HG03342 (cell line): ENCODE measurements around the gene CTIF.

Source experiments
- ATAC-seq: cut with Tn5 transposase; IDR thresholded peaks from one replicate; pipeline ENCODE4 v1.9.1; 2021; ENCODE audit warnings: mild to moderate bottlenecking, moderate library complexity; ENCODE audit not compliant: unreplicated experiment

The CTIF gene

DNA sequence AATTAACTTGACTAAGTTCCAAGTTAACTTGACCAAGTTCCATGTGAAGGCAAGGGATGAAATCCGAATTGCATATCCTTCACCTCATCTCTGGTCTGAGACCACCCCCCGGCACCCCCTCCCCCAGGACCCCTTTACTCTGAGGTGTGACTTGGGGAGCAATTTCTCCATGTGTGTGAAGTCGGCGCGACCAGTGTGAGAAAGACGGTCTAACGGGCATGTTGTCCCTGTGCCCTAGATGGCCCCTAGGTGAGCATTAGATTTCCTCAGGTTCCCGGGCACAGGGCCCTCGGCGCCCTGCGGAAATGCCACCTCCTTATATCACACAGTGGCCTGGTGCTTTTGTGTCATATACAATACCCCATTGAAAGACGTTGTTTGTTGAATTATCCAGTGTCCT lies 137.1 kb downstream of the CTIF start:
- no peak for ATAC-seq

DNA sequence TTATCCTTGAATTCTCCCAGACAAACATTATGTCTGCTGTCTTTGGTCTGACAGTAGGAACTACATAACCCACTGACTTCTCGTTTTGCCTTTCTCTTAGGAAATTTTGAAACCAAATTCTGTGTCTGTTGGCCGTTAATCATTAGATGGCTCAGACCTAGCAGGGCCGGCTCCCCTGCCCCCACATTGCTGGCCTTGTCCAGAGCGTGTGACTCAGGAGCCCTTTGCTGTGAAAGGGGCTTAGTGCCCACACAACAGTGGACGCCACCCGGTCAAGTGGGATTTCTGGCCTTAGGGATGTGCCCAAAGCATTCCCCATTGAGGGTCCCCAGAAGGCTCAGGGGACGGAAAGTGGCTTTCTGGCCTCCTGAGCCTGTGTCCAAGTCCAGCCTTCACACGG lies 137.5 kb downstream of the CTIF start:
- ATAC-seq = no peak

DNA sequence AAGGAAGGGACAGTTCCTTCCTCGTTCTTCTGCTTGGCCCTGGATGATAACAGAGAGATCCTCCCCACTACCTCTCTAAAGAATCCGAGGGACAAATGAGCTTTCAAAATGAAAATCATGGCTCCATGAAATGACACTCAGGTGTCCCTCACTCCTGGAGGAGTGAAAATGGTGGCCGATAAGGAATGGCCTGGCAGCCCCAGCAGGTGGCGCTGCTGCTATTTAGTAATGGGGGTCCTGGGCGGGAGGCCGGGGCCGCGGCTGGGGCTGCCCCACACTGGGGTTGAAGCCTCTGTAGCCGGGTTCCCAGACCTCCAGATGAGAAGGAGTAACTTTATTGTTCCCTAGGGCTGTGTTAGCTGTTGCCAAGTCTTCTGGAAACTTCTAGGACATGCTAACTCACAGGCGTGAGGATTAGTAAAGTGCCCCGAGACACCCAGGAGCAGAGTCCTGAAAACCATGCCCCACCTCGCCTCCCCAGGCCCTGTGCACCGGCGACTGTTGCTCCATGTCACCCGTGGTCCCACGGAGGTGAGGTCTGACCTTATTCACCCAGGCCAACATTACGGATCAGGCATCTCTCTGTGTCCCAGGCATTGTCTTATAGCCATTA lies 138.0 kb downstream of the CTIF start:
- ATAC-seq = no peak

GRCh38 chr18:48678237-48679115 lies 139.6 kb downstream of the CTIF start:
- ATAC-seq = no peak

DNA sequence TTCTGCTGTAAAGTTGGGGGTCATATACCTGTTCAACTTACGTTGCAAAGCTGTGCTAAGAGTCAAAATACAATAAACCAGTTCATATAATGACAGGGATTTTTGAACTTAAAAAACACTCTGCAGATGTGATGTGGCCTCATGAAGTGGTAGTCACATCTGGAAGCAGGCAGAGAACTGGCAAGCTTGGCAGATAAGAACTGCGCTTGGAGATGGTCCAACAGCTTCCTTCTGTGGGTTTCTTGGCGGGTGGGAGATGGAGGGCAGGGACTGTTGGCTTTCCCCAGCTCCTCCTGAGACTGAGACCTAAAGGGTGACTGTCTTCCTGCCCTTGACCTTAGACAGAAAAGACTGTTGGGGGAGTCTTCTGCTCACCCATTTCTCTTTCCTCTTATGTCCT lies 140.4 kb downstream of the CTIF start:
- ATAC-seq = no peak

DNA sequence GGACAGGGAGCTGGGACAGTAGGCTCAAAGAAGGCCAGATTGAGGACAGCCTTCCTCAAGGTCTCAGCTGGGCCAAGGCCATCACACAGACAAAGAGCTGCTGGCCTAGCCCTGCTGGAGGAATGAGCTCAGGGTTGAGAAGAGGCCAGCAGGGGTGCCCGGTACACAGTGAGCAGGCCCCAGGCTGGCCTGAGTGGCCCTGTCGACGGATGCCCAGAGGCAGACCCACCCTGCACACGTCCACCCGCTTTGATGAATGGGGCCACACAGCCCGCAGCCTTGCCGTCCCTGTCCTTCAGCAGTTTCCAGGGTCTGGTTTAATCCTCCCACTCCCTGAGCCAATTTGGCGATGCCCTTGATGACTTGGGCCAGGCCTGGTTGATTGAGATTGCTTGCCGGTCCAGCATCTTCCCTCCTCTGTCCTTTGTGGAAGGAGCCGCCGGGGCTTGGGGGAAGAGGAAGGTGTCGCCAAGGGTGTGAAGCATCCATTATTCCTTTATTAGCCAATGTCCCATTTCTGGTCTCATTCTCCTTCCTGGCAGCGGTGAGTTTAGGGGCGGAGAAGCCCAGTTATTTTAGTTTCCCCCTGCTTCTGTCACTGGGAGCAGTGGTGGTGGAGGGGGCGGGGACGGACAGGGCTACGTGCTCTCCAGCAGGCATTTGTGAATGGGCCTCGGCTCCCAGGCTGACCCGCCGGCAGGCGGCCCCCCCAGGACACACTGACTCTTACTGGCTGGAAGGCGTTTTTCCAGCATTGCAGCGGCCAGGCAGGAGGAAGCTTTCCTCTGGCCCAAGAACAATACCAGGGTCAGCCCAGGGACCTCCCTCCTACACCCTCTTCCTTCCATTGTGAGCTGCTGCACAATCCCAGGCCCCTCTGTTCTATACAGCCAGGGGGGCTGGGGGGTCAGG lies 141.8 kb downstream of the CTIF start:
- ATAC-seq = no peak

DNA sequence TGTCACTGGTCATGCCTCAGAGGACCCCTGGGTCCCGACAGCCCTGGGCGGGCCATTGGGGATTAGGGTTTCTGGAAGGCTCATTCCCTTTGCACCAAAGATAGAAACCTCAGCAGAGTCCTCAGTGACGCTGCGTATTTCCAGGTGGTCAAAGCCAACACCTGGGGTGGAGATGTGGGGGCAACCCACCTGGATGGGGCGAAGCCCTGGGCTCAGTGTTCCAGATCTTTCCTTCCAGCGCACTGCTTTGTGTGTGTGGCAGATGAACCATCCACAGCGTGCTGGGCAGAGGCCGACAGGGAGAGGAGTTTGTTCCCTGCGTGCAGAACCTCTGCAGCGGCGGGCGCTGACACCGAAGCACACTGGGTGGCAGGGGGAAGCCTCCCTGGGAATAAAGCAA lies 143.9 kb downstream of the CTIF start:
- ATAC-seq = no peak

GRCh38 chr18:48683197-48683596 lies 144.4 kb downstream of the CTIF start:
- no peak for ATAC-seq

DNA sequence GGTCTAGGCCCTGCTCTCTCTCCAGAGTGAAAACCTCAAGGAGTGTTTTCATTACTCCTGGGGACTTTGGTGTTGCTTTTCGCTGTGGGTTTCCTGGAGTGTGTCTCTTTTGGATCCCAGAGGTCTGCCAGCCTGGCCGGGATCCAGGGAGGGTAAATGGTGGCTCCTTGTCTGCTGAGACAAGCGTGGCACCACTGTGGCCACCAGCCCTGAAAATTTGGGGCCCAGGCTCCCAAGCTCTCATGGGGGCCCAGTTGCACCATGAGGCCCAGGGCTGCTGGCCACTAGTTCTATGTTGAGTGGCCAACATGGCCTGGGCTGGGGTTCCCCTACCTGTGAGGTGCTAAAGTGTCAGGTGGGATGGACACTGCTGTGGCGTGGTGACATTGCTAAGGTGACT lies 144.8 kb downstream of the CTIF start:
- ATAC-seq = no peak

DNA sequence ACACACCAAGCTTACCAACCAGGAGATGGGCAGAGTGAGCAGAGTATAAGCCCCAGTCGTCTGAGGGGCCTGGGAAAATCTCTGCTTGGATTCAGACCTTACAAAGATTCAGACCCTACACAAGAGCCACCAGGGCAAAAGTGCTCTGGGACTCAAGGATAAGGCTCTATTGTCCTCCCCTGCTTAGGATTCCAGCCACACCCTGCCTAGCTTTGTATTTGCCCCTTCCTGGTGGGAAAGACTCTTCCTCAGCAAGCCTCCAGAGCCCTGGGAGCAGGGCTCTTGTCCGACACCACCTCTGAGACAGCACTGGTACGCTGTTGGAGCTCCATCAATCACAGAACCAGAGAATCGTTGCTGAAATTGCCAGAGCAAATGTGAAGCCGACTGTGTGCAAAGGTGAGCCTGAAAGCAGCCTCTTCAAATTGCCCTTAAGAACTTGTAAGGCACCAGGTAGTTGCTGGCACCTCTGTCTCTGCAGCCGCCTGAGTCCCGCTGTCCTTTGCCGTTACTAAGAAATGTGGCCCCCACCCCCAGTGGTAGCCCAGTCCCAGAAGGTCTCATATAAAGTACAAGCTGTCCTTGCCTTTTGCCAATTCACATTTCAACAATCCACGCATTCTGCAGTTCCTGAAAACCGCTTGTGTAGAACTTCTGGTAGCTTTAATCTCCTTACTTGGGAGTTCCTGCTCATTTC lies 148.7 kb downstream of the CTIF start:
- ATAC-seq = no peak

DNA sequence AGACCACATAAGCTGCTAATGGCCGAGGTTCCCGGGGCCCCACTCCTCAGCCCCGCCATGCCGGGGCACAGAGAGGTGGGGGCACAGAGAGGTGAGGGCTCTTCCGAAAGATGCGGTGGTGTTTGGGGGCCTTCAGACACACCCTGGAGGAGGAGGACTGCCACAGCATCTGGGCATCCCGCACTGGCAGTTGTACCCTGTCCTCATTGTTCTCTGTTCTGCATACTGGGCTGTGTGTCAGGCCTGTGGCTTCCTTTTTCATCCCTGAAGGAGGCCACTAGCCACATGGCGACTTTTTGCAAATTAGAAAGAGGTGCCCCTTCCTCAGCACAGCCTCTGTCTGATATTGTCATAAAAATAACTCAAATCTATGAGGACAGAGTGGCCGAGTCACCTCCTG lies 150.1 kb downstream of the CTIF start:
- no peak for ATAC-seq

DNA sequence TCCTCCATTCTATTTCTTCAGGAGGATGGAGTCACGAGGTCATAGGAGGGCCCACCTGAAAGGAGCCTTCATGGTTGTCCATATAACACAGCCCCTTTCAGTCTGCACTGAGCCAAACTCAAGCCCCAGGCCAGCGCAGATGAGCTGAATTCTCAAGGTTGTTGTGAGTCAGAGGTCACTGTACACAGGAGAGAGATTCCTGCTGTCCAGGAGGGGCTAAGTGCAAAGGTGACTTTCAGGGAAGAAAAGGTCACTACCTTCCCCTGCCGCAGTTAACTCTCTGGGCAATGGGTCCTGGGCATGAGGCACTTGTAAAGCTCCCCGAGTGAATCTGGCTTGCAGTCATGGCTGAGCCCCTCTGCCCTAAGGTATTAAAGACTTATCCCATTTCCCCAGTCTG lies 150.7 kb downstream of the CTIF start:
- no peak for ATAC-seq

- no peak for ATAC-seq
Measured at GRCh38 chr18:48690494-48690893, 151.7 kb downstream of the CTIF start.

DNA sequence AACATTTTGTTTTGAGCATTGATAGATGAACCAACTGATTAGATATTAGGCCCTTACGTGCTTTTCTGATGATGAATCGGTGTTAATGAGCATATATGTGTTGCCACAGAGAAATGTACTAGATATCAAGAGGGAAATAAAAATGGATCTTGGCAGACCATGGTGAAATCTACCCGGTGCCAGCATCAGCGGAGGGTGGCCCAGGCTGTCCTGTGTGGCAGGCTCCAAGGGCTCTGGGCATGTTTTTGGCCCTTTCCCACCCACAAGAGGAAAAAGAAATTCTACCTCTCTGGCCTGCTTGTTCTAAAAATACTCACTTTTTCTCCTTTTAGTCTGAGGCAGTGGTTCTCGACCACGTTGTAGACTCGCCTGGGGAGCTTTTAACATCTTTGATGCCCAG lies 154.2 kb downstream of the CTIF start:
- no peak for ATAC-seq

DNA sequence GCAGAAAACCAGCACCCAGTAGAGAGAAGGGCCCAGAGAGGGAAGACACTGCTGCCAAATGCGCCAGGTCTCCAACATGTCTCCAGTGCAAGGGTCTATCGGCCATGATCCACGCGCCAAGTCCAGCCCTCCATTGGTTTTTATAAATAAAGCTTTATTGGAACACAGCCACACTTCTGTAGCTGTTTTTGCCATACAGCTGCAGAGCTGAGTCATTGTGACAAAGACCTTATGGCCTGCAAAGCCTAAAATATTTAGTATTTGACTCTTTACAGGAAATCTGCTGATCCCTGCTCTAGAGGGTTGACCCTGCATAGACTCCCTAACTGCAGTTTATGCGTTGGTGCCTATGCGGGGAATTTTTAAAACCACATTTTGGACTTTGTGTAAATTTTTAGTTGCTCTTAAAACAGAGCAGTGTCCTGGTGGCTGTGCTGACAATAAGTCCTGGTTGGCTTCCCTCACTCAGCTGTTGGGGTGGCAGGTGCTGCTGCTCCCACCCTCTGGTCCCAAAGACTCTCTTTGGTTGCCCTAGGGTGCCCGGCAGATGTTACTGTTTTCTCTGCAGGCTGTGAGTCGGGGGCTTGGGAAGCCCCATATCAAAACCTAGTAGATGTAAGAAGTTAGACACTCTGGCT lies 154.9 kb downstream of the CTIF start:
- no peak for ATAC-seq

DNA sequence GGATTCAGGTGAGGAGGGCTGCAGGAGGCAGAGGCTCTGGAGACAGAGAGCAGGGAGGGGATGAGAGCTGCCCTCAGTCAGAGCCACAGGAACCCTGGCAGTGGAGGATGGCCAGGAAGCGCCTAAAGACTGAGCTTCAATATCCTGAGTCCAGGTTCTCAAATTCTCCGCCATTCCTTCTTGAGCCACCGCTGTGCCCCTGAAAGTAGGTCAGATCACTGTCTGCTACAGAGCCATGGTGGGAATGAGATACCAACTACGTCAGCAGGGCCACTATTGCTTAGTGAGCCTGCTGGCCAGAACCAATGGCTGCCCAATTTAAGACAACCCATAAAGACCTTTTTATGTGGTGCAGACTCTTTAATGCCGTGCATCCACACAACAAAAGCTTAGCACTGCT lies 155.5 kb downstream of the CTIF start:
- no peak for ATAC-seq

- no peak for ATAC-seq
Measured at GRCh38 chr18:48695671-48696070, 156.8 kb downstream of the CTIF start.

DNA sequence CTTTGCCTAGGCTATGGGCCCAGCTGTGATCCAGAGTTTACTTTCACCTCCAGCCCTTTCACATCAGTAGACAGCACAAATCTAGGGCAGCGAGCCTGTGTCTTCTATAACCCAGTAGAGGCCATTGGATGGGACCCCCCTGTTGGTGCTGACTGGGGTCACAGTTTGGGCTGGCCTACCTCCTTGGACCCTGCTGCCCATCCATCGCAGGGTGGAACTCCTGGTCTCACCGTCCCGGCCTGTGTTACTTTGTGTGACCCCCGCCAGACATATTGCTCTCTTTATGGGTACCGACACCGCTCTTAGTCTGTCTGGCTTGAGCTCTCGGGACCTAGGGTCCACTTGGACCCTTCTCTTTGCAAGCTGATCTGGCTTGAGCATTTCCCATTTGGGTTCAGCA lies 157.4 kb downstream of the CTIF start:
- no peak for ATAC-seq

- ATAC-seq = no peak
Measured at GRCh38 chr18:48697441-48697840, 158.6 kb downstream of the CTIF start.

DNA sequence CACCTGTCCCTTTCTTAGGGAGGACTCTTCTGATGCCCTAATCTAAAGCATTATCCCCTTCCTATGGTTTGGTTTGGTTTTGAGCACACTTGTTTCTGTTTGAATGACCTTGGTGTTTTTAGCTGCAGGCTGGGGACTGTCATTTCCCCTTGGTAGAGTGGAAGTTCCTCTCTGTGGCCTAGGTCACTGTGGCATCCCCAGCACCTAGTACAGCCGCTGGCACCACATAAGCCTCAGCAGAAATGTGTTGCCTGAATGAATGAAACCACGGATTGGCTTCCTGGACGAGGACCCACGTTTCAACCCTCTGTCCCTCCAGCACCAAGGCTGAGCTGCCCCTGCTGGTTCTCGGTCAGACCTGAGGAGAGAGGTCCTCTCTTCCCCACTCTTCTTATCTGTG lies 159.9 kb downstream of the CTIF start:
- no peak for ATAC-seq

GRCh38 chr18:48699761-48700160 lies 160.9 kb downstream of the CTIF start:
- no peak for ATAC-seq
